ENCODE measurements around the gene AUNIP.

The AUNIP gene

DNA sequence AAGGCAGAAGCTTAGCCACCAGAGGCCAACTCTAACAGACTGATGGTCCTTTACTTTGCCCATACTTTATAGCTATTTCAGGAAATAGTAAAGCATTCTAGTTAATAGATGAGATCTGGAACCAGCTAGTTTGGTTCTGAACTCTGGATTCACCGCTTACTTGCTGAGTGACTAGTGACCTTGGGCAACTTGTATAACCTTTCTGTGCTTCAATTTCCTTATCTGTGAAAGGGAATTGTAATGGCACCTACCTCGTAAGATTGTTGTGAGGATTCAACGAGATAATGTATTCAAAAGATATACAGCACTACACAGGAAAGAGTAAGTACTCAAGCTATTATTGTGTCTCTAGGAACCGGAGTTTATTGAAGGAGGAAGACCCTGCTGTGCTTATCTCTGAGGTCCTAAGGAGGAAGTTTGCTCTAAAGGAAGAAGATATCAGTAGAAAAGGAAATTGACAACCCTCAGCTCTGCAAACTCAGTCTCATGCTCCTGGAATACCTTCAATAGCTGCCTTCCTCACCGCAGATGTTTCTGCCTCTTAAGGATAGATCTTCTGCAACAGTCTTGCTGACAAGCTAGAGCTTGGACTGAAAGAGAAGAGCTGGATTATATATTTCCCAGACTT is 27.6 kb downstream of the AUNIP start:
- Mint-ChIP-seq H3K36me3 (ENCODE audit: low read depth) (peaks cover 65% of the 10 kb centered on the region), H3K4me1 (no peaks in the 10 kb centered on the region), H3K4me3 (no peak overlapping the region), H3K27ac (no peak overlapping the region), H3K9me3 (no peaks in the 10 kb centered on the region), H3K27me3 (ENCODE audit: low read depth) (no peaks in the 10 kb centered on the region)
- TF ChIP-seq, protein P1, sequence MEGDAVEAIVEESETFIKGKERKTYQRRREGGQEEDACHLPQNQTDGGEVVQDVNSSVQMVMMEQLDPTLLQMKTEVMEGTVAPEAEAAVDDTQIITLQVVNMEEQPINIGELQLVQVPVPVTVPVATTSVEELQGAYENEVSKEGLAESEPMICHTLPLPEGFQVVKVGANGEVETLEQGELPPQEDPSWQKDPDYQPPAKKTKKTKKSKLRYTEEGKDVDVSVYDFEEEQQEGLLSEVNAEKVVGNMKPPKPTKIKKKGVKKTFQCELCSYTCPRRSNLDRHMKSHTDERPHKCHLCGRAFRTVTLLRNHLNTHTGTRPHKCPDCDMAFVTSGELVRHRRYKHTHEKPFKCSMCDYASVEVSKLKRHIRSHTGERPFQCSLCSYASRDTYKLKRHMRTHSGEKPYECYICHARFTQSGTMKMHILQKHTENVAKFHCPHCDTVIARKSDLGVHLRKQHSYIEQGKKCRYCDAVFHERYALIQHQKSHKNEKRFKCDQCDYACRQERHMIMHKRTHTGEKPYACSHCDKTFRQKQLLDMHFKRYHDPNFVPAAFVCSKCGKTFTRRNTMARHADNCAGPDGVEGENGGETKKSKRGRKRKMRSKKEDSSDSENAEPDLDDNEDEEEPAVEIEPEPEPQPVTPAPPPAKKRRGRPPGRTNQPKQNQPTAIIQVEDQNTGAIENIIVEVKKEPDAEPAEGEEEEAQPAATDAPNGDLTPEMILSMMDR (IDR thresholded peaks at IDR 0.05; ENCODE audit: unreplicated experiment in 3 of 3) = no peak

DNA sequence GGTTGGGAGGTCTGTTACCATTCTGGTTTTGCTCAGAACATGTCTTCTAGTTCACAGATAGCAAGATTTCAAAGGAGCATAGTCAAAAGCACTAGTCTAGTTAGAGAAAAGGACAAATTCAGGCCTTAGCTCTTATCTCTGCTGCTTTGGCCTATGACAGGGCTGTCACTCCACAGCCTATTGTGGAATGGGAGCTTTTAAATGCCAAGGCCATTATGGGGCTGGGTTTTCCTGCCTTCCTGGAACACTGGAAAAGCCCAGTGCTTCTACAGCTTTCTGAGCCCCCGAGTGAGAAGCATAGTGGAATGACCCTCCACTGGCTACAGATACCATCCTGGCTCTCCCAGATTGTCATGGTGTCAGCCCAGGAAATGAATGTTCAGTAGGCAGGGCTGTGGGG is 30.2 kb downstream of the AUNIP start:
- Mint-ChIP-seq H3K4me3 (no peak overlapping the region), H3K36me3 (ENCODE audit: low read depth) (peaks cover 66% of the 10 kb centered on the region), H3K9me3 (no peaks in the 10 kb centered on the region), H3K27me3 (ENCODE audit: low read depth) (no peaks in the 10 kb centered on the region), H3K4me1 (no peaks in the 10 kb centered on the region), H3K27ac (no peak overlapping the region)
- TF ChIP-seq, protein P1 (IDR thresholded peaks at IDR 0.05; ENCODE audit: unreplicated experiment in 3 of 3) = no peak

DNA sequence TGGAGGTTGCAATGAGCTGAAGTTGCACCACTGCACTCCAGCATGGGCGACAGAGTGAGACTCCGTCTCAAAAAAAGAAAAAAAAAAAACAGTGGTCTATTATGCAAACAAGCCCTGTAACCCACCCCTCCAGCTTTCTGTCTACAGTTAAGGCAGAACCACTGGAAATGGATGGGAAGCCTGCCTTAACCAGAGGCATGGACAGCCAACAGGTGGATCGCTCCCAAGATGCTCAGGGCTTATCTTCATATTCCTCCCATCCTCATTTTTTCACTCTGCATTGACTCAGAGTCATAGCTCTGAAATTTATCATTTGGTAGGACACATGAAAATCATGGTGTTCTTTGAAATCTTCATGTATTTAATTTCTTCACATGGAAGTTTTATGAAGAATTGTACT is 30.8 kb downstream of the AUNIP start:
- Mint-ChIP-seq H3K9me3 (no peaks in the 10 kb centered on the region), H3K4me1 (no peaks in the 10 kb centered on the region), H3K4me3 (no peak overlapping the region), H3K27ac (no peak overlapping the region), H3K27me3 (ENCODE audit: low read depth) (no peaks in the 10 kb centered on the region), H3K36me3 (ENCODE audit: low read depth) (peaks cover 63% of the 10 kb centered on the region)
- TF ChIP-seq, protein P1 (IDR thresholded peaks at IDR 0.05; ENCODE audit: unreplicated experiment in 3 of 3) = no peak

DNA sequence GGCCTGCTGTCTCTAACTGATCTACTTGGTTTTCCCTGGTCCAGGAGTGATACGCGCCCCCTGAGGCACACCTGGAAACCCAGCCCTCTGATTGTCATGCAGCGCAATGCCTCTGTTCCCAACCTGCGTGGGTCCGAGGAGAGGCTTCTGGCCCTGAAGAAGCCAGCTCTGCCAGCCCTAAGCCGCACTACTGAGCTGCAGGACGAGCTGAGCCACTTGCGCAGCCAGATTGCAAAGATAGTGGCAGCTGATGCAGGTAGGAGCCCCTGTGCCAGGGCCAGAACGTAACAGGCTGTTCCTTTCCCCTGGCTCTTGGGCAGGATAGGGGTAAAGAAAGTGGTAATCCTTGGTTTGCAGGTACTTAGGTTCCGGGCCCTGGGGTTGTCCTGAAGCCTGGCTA is 32.7 kb downstream of the AUNIP start:
- Mint-ChIP-seq H3K36me3 (ENCODE audit: low read depth) (peaks cover 48% of the 10 kb centered on the region), H3K4me3 (no peak overlapping the region), H3K27ac (no peak overlapping the region), H3K27me3 (ENCODE audit: low read depth) (no peaks in the 10 kb centered on the region), H3K4me1 (peaks cover 9% of the 10 kb centered on the region), H3K9me3 (no peaks in the 10 kb centered on the region)
- TF ChIP-seq, protein P1 (IDR thresholded peaks at IDR 0.05; ENCODE audit: unreplicated experiment in 3 of 3) = no peak

DNA sequence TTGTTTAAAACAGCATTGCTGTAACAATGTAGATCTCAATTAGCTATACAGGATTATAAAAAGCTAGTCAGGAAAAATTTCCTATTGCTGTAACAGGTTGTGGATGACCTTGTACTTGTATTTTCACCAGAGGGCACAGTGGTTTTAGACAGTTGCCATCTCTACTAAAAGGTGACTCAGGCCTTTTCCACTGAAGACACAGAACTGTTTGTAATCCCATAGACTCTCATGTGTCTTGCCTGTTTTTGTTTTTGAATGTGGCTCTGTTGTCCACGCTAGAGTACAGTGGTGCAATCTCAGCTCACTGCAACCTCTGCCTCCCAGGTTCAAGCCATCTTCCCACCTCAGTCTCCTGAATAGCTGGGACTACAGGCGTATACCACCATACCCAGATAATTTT is 33.7 kb downstream of the AUNIP start:
- Mint-ChIP-seq H3K9me3 (no peaks in the 10 kb centered on the region), H3K36me3 (ENCODE audit: low read depth) (peaks cover 39% of the 10 kb centered on the region), H3K27me3 (ENCODE audit: low read depth) (no peaks in the 10 kb centered on the region), H3K4me1 (peaks cover 18% of the 10 kb centered on the region), H3K4me3 (no peak overlapping the region), H3K27ac (no peak overlapping the region)
- TF ChIP-seq, protein P1 (IDR thresholded peaks at IDR 0.05; ENCODE audit: unreplicated experiment in 3 of 3) = no peak

DNA sequence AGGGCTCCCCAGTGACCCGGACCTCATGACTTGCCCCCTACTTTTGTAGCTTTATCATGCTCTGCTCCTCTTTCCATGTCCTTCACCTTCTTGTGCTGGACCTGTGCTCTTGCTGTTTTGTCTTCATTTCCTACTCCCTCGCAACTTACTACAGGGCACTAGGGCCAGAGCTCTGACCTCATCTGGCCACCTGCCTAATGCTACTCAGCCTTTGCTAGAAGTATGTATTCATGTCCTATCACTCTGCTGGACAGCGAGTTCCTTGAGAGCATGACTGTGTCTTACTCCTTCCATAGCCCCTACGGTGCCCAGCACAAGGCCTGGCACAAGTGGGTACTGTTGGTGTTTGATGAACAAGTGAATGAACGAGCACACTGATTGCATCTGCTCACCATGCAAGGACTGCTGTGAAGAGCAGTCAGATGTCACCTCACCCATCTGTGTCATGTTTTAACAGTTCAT is 37.6 kb downstream of the AUNIP start:
- peak overlapping the region; percentile 91 to 97 (median 93) for H3K4me3 Mint-ChIP-seq
- H3K27ac Mint-ChIP-seq = peak overlapping the region; percentile 63 to 91 (median 87)
- H3K36me3 Mint-ChIP-seq (ENCODE audit: low read depth) = peaks cover 8% of the 10 kb centered on the region
- H3K27me3 Mint-ChIP-seq (ENCODE audit: low read depth) = no peaks in the 10 kb centered on the region
- TF ChIP-seq, protein P1 (IDR thresholded peaks at IDR 0.05; ENCODE audit: unreplicated experiment in 3 of 3) = no peak
- peaks cover 37% of the 10 kb centered on the region for H3K4me1 Mint-ChIP-seq
- H3K9me3 Mint-ChIP-seq = no peaks in the 10 kb centered on the region

Data from nephron (organoid).